Spleen (tissue), 11 donors: ENCODE measurements around the gene ACOXL. TPM values are rescaled to one million over a fixed set of nuclear protein-coding genes. Genes with fewer than 3 reads are reported as not detected.

ENCODE experiments used
- DNase-seq: peaks from one replicate; pipeline ENCODE4 v3.0.0-alpha.2; 2020
- H3K27ac ChIP-seq, 8 donors: fragments of 200-600 bp; sonication (generic) in 7 of 8; 1 replicate in 4 of 8; 2 replicates in 4 of 8; pipeline versions ENCODE4 v1.5.0 to v1.8.0; 2016 to 2021; ENCODE audit warnings: inconsistent platforms in 4 of 8, mild to moderate bottlenecking in 4 of 8, moderate library complexity in 1 of 8
- H3K27me3 ChIP-seq, 7 donors: fragments of 200-600 bp; sonication (generic) in 6 of 7; replicated peaks in 1 of 7; 1 replicate in 4 of 7; 2 replicates in 3 of 7; pipeline versions ENCODE4 v1.5.0 to v1.8.0; 2016 to 2021; ENCODE audit warnings: inconsistent platforms in 3 of 7, mild to moderate bottlenecking in 1 of 7
- H3K36me3 ChIP-seq, 6 donors: fragments of 200-600 bp; sonication (generic) in 5 of 6; 1 replicate in 4 of 6; 2 replicates in 2 of 6; pipeline versions ENCODE4 v1.5.0 to v1.8.0; 2016 to 2021; ENCODE audit warnings: inconsistent platforms in 2 of 6
- H3K4me1 ChIP-seq, 6 donors: fragments of 200-600 bp; sonication (generic) in 5 of 6; 1 replicate in 3 of 6; 2 replicates in 3 of 6; pipeline versions ENCODE4 v1.5.0 to v1.8.0; 2016 to 2021; ENCODE audit warnings: inconsistent platforms in 3 of 6
- H3K4me3 ChIP-seq, 8 donors: fragments of 200-600 bp; sonication (generic) in 7 of 8; 1 replicate in 4 of 8; 2 replicates in 4 of 8; pipeline versions ENCODE4 v1.5.0 to v1.8.0; 2016 to 2021; ENCODE audit warnings: inconsistent platforms in 4 of 8, mild to moderate bottlenecking in 4 of 8, moderate library complexity in 2 of 8
- H3K9me3 ChIP-seq, 8 donors: fragments of 200-600 bp; sonication (generic) in 7 of 8; 1 replicate in 4 of 8; 2 replicates in 4 of 8; pipeline versions ENCODE4 v1.5.0 to v1.8.0; 2016 to 2021; ENCODE audit warnings: inconsistent platforms in 4 of 8
- CTCF ChIP-seq, 11 experiments: fragments of 200-600 bp in 7 of 11; fragments of 450-650 bp in 4 of 11; sonication (generic) in 4 of 11; IDR thresholded peaks in 8 of 11; conservative IDR thresholded peaks in 3 of 11; 1 replicate in 7 of 11; 2 replicates in 4 of 11; pipeline versions ENCODE4 v1.4.0 to v1.8.0; 2016 to 2021; ENCODE audit warnings: antibody characterized with exemption in 11 of 11, inconsistent platforms in 4 of 11, mild to moderate bottlenecking in 1 of 11
- POLR2A ChIP-seq, 3 donors: fragments of 450-650 bp; IDR thresholded peaks; one replicate each; pipeline ENCODE4 v1.5.1; 2017; ENCODE audit warnings: antibody characterized with exemption in 3 of 3, mild to moderate bottlenecking in 1 of 3
- POLR2AphosphoS5 ChIP-seq, 3 donors: sonication (generic); formaldehyde crosslinking; IDR thresholded peaks; one replicate each; pipeline ENCODE4 v1.5.1; 2017; ENCODE audit warnings: antibody characterized with exemption in 3 of 3
- WGBS, 5 donors: extraction: QIAGEN DNeasy Blood & Tissue Kit in 3 of 5; methylation state at CpG; one replicate each; pipeline versions ENCODE4 v1.1.5 to v1.1.7; 2013 to 2018; 5-methylcytosine and 5-hydroxymethylcytosine counted together
- intact Hi-C: fragments of 100-400 bp; cut with DNase I; formaldehyde crosslinking; loops from one replicate; pipeline ENCODE4 v1.15.0; 2023; ENCODE audit warnings: low total_unique reads
- polyA plus RNA-seq, 3 donors: library from polyadenylated mRNA; stranded (reverse); fragments of 200-250 nt; gene quantifications; one replicate each; pipeline ENCODE4 v1.2.1, GENCODE V29; 2013
- total RNA-seq, 7 donors: library from RNA; depleted of rRNA in 3 of 7; stranded (reverse); fragments of >200 nt in 3 of 7; fragmentation: NEBNext Ultra II Directional in 4 of 7; extraction: Animal tissue kit (Norgen Biotek cat#: 25700) in 4 of 7; gene quantifications; one replicate each; pipeline versions ENCODE4 v1.1.0 to v1.2.1, GENCODE V29; 2016 to 2021
- donor health status: healthy with polysubstance abuse.
- donor health status: DM: no; HTN: no; CAD: no; lungs with moderate emphysema.
- donor health status: DM: no; HTN: no; CAD: no.
- donor health status: Bipolar disorder and iron deficiency.
- donor health status: healthy.
- donor health status: DM: no; HTN: no; CAD: no.
- donor health status: DM: yes; HTN: yes; CAD: no.

The ACOXL gene
- total and polyA plus RNA-seq, 10 donors, result 0.04 to 1.0 (median 0.66) TPM

DNA sequence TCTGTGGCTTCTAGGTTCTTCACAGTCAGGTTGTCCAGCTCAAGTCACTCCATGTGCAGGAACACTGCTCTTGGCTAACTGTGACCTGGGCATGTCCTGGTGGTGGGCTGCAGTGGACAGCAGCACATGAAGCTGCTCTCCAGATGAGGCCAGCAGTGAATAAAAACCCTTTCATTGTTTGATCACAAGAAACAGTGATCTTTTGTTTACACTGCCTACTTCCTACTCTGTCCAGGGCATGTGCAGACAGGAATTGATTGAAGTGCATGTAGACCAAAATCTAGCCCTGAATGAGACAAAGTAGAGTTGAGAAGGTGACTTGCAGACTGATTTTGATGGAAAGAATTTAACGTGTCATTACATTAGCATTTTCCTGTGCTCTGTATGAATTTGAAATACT is 423.2 kb downstream of the ACOXL start:
- intact Hi-C loops, result no loop called here
- no peak for TF ChIP-seq POLR2AphosphoS5 (IDR thresholded peaks at IDR 0.05)
- TF ChIP-seq POLR2A (IDR thresholded peaks at IDR 0.05), result no peak
- TF ChIP-seq CTCF (IDR thresholded peaks at IDR 0.05 in 8 of 11, conservative IDR thresholded peaks at IDR 0.05 in 3 of 11), result no peak
- Histone ChIP-seq H3K36me3 (peaks cover 0 to 83% (median 18%) of the 10 kb centered on the region in 6 donors), H3K27me3 (no peaks in the 10 kb centered on the region), H3K27ac (peak overlapping the region in 1 of 8 donors; percentile 76), H3K9me3 (no peaks in the 10 kb centered on the region), H3K4me1 (peaks cover 0 to 51% (median 11%) of the 10 kb centered on the region in 6 donors), H3K4me3 (no peak overlapping the region)
- WGBS, 5 donors, result 65 to 86% (median 79%) methylated on average over 1 of the region's 1 CpG
- no peak for DNase-seq

- 86 to 94% (median 90%) methylated on average over 8 of the region's 8 CpGs for WGBS, 5 donors
- Histone ChIP-seq H3K27ac (peak overlapping the region in 3 of 8 donors; percentile 15 to 76 (median 64)), H3K36me3 (peaks cover 0 to 77% (median 11%) of the 10 kb centered on the region in 6 donors), H3K4me1 (peaks cover 0 to 59% (median 12%) of the 10 kb centered on the region in 6 donors), H3K4me3 (no peak overlapping the region), H3K9me3 (no peaks in the 10 kb centered on the region), H3K27me3 (no peaks in the 10 kb centered on the region)
- TF ChIP-seq CTCF (IDR thresholded peaks at IDR 0.05 in 8 of 11, conservative IDR thresholded peaks at IDR 0.05 in 3 of 11) (no peak), POLR2AphosphoS5 (IDR thresholded peaks at IDR 0.05) (no peak), POLR2A (IDR thresholded peaks at IDR 0.05) (no peak)
- no peak for DNase-seq
- intact Hi-C loops, result no loop called here
These were observed 424.2 kb downstream of the ACOXL start for GRCh38 chr2:111156529-111156928.

- Histone ChIP-seq H3K4me1 (peaks cover 0 to 65% (median 16%) of the 10 kb centered on the region in 6 donors), H3K9me3 (no peaks in the 10 kb centered on the region), H3K4me3 (no peak overlapping the region), H3K27ac (peak overlapping the region in 4 of 8 donors; percentile 33 to 76 (median 62)), H3K27me3 (no peaks in the 10 kb centered on the region), H3K36me3 (peaks cover 0 to 77% (median 5%) of the 10 kb centered on the region in 6 donors)
- TF ChIP-seq POLR2A (IDR thresholded peaks at IDR 0.05), result no peak
- TF ChIP-seq POLR2AphosphoS5 (IDR thresholded peaks at IDR 0.05), result peak in 2 of 3 donors; percentile 32 to 43
- no peak for TF ChIP-seq CTCF (IDR thresholded peaks at IDR 0.05 in 8 of 11, conservative IDR thresholded peaks at IDR 0.05 in 3 of 11)
- no peak for DNase-seq
- intact Hi-C loops, result no loop called here
- WGBS, 5 donors, result 40 to 77% (median 72%) methylated on average over 5 of the region's 5 CpGs
These were observed 424.8 kb downstream of the ACOXL start for GRCh38 chr2:111157071-111157661.

DNA sequence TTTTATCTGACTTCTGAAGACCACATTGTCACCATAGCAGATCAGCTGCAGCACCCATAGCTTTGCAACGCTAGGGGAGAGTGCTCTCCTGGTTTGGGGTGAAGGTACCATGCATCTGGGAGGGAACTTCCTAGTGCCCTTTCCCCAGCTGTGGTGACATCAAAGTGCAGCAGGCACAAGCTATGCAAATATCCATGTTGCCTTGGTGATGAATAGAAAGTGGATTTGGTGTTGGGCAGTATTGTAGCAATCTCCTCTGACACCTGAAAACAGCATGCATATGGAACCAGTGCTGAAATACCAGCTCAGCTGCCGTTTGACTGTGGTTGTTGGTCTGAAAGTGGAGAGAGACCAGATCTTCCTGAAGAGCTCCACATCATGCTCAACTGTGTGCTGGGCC is 425.4 kb downstream of the ACOXL start:
- H3K4me3 ChIP-seq, result no peak overlapping the region
- WGBS, 5 donors, result 61 to 82% (median 63%) methylated on average over 2 of the region's 2 CpGs
- H3K9me3 ChIP-seq, result no peaks in the 10 kb centered on the region
- no peak for DNase-seq
- H3K27ac ChIP-seq, result peak overlapping the region in 4 of 8 donors; percentile 33 to 76 (median 62)
- H3K4me1 ChIP-seq, result peaks cover 0 to 72% (median 19%) of the 10 kb centered on the region in 6 donors
- intact Hi-C loops, result no loop called here
- peak in 1 of 3 donors; percentile 58 for TF ChIP-seq POLR2AphosphoS5 (IDR thresholded peaks at IDR 0.05)
- no peak for TF ChIP-seq POLR2A (IDR thresholded peaks at IDR 0.05)
- peaks cover 0 to 74% (median 5%) of the 10 kb centered on the region in 6 donors for H3K36me3 ChIP-seq
- H3K27me3 ChIP-seq, result no peaks in the 10 kb centered on the region
